Body of pancreas (tissue), 4 donors: Measurements from ENCODE around the gene ZNF284.
A peak's percentile ranks its signal among the peaks of the same experiment; 100 is the strongest.

ENCODE experiments used
- POLR2A ChIP-seq, 3 donors: fragments of 450-650 bp; IDR thresholded peaks; one replicate each; pipeline ENCODE4 v1.6.1; 2016; ENCODE audit warnings: antibody characterized with exemption in 3 of 3, mild to moderate bottlenecking in 2 of 3
- TF ChIP-seq, protein P1 (sequence below), 7 experiments: fragments of 450-650 bp in 4 of 7; fragments of 200-600 bp in 3 of 7; sonication (generic) in 3 of 7; IDR thresholded peaks; one replicate each; pipeline ENCODE4 v1.5.1; 2016 to 2019; ENCODE audit warnings: antibody characterized with exemption in 7 of 7

- TF ChIP-seq, protein P1, sequence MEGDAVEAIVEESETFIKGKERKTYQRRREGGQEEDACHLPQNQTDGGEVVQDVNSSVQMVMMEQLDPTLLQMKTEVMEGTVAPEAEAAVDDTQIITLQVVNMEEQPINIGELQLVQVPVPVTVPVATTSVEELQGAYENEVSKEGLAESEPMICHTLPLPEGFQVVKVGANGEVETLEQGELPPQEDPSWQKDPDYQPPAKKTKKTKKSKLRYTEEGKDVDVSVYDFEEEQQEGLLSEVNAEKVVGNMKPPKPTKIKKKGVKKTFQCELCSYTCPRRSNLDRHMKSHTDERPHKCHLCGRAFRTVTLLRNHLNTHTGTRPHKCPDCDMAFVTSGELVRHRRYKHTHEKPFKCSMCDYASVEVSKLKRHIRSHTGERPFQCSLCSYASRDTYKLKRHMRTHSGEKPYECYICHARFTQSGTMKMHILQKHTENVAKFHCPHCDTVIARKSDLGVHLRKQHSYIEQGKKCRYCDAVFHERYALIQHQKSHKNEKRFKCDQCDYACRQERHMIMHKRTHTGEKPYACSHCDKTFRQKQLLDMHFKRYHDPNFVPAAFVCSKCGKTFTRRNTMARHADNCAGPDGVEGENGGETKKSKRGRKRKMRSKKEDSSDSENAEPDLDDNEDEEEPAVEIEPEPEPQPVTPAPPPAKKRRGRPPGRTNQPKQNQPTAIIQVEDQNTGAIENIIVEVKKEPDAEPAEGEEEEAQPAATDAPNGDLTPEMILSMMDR (IDR thresholded peaks at IDR 0.05) = no peak
- peak in 1 of 3 donors; percentile 30 for TF ChIP-seq POLR2A (IDR thresholded peaks at IDR 0.05)
Measured at GRCh38 chr19:44051650-44052402, 20.1 kb upstream of the ZNF284 start, which contains the start of gene ZNF223.
